ENCODE data around the gene EFS.
"Not testable (repeated sequence)": the region's sequence is repeated elsewhere in the genome, so short reads cannot be mapped to it uniquely, and the experiment has no call there.

Gene EFS

DNA sequence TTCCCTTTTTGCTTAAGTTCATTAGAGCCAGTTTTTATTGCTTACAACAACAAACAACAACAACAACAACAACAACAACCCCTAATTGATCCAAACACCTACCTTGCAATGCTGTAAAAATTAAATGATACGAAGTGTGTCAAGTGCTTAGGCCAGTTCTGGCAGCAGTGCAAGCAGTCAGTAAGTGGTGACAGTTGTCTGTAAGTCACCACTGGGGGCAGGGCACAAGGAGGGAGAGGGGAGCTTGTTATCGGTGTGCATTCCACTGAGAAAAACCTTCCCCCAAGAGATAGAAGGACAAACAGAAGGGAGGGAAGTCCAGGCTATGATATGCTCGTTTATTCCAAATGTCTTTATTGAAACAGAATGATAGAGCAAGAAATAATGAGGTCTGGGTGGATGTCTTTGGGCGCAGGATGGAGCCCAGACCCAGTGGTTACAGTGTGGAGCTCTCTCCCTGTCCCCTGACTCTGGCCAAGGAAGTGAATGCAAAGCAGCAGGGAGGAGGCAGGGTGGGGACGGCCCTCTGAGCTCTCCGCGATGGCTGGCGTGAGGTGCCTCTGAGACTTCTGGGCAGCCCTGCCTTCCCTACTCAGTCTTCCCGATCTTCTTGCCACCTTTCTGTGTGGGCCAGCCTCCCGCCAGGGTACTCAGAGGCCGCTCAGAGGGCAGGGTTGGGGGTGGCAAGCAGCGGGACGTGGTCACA lies 18.8 kb downstream of the EFS start:
- in situ Hi-C loops (cut with HindIII; ENCODE audit: low pct_unique_long_range_greater_than_20kb, low sequenced_read_pairs), result no loop called here
- no peak for DNase-seq (ENCODE audit: low read depth in 1 of 2, low spot score in 1 of 2)
- TF ChIP-seq JUND (IDR thresholded peaks at IDR 0.05; ENCODE audit: low read depth), result no peak

DNA sequence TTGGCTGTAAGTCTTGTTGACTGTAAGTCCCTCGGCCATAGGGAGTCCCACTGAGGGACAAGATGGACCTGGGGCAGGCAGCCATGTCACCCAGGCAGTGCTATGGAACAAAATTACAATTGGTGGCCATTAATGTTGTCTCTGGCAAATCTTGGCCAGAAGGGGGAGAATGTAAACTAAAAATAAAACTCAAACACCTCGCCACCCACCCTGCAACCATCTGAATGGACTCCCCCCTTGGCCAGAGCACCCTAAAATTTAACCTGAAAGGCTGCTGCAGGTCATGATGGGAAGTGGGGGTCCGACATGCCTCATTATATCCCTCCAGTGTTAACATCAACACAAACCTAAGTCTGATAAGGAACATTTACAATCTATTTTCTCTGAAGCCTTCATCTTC lies 20.5 kb downstream of the EFS start:
- no peak for TF ChIP-seq JUND (IDR thresholded peaks at IDR 0.05; ENCODE audit: low read depth)
- DNase-seq (ENCODE audit: low read depth in 1 of 2, low spot score in 1 of 2), result no peak
- in situ Hi-C loops (cut with HindIII; ENCODE audit: low pct_unique_long_range_greater_than_20kb, low sequenced_read_pairs), result no loop called here

DNA sequence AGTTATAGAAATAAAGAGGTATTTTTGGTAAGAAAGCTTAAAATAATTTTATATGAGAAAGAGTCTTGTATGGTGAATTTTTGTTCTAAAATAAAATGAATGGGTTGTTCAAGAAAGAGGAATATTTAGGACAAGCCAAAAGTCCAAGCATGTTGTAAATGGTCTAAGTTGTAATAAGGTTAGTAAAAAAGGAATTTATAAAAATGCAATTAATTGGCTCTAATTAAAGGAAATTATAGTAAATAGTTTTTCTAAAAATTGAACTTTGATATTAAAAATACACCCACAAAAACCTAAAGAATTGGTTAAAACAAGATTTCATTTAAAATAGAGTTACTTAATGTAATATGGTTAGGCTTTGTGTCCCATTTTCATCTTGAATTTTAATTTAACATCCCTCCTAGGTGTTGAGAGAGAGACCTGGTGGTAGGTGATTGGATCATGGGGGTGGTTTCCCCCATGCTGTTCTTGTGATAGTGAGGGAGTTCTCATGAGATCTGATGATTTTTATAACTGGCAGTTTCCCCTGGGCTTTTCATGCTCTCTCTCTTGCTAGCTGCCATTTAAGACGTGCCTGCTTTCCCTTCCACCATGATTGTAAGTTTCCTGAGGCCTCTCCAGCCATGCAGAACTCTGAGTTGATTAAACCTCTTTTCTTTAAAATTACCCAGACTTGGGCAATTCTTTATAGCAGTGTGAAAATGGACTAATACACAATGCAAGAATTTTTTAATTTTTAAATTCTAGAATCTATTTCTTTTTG lies 25.3 kb downstream of the EFS start:
- no peak for TF ChIP-seq JUND (IDR thresholded peaks at IDR 0.05; ENCODE audit: low read depth)
- in situ Hi-C loops (cut with HindIII; ENCODE audit: low pct_unique_long_range_greater_than_20kb, low sequenced_read_pairs), result no loop called here
- DNase-seq (ENCODE audit: low read depth in 1 of 2, low spot score in 1 of 2), result no peak

DNA sequence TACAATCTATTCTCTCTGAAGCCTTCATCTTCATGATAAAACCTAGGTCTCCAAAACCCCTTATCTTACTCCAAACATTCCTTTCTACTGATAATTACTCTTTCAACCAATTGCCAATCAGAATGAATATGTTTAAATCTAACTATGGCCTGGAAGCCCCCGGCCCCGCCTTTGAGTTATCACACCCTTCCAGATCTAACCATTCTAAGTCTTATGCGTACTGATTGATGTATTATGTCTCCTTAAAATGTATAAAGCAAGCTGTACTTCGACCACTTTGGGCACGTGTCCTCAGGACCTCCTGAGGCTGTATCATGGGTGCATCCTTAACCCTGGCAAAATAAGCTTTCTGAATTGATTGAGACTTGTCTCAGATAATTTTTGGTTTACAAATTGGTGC lies 29.3 kb downstream of the EFS start:
- TF ChIP-seq JUND (IDR thresholded peaks at IDR 0.05; ENCODE audit: low read depth), result no peak
- no peak for DNase-seq (ENCODE audit: low read depth in 1 of 2, low spot score in 1 of 2)

DNA sequence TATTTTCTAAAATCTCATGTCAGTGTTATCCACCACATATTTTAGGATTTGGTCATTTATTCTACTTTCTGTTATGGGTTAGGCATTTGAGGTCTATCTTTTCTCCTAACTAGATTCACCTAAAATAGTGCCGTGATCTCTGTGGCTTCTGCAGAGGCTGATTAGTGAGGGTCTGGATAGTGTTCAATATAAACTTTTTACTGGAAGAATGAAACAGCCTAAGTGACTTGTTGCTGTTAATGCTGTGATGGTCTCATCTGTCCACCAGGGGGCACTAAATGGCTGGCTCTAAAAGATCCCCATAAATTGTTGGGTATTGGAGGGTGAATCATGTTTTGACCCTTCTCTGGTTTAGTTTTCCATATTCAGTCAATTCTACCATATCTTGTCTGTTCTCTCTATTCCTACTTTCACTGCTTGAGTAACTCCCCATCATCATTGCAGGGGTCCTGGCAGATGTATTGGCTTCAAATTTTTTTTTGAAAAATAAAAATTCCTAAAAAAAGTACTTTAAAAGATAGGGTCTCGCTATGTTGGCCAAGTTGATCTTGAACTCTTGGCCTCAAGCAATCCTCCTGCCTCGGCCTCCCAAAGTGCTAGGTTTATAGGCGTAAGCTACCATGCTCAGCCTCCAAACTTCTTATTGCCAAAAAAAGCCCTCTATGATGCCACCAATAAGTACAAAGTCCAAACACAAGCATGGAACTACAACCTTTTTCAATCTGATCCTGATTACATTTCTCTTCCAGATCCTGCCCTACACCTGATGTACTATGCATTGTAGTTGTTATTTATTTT lies 36.8 kb downstream of the EFS start:
- in situ Hi-C loops (cut with HindIII; ENCODE audit: low pct_unique_long_range_greater_than_20kb, low sequenced_read_pairs), result no loop called here
- no peak for TF ChIP-seq JUND (IDR thresholded peaks at IDR 0.05; ENCODE audit: low read depth)
- peak; percentile 58 to 77 for DNase-seq (ENCODE audit: low read depth in 1 of 2, low spot score in 1 of 2)

More for the DNA sequence above, 29.3 kb downstream of the EFS start:
- in situ Hi-C loops (cut with HindIII; ENCODE audit: low pct_unique_long_range_greater_than_20kb, low sequenced_read_pairs), result no loop called here

DNA sequence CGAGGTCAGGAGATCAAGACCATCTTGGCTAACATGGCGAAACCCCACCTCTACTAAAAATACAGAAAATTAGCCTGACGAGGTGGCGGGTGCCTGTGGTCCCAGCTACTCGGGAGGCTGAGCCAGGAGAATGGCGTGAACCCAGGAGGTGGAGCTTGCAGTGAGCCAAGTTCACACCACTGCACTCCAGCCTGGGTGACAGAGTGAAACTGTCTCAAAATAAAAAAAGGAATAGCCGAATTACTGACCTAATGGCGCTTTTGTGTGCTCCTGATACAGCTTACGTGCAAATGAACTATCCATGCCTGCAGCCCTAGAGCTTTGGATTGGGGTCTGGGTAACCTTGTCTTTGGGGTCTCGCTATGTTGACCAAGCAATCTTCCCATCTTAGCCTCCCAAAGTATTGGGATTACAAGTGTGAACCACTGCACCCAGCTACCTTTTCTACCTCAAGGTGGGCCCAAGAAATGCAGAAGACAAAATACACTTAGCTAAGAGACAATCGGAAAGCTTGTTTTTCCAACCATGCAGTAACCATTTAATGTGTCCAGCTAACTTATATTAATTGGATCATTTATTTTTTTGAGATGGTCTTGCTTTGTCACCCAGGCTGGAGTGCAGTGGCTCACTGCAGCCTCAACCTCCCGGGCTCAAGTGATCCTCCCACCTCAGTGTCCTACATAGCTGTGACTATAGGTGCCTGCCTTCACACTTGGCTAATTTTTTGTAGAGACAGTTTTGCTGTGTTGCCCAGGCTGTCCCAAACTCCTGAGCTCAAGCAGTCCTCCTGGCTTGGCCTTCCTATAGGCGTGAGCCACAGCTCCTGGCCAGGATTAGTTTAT lies 38.3 kb downstream of the EFS start:
- no peak for TF ChIP-seq JUND (IDR thresholded peaks at IDR 0.05; ENCODE audit: low read depth)
- in situ Hi-C loops (cut with HindIII; ENCODE audit: low pct_unique_long_range_greater_than_20kb, low sequenced_read_pairs), result no loop called here
- no peak for DNase-seq (ENCODE audit: low read depth in 1 of 2, low spot score in 1 of 2)

DNA sequence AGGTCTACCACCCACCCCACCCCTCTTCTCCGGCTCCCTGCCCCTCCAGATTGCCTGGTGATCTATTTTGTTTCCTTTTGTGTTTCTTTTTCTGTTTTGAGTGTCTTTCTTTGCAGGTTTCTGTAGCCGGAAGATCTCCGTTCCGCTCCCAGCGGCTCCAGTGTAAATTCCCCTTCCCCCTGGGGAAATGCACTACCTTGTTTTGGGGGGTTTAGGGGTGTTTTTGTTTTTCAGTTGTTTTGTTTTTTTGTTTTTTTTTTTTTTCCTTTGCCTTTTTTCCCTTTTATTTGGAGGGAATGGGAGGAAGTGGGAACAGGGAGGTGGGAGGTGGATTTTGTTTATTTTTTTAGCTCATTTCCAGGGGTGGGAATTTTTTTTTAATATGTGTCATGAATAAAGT lies 39.2 kb downstream of the EFS start:
- DNase-seq (ENCODE audit: low read depth in 1 of 2, low spot score in 1 of 2); in situ Hi-C loops (cut with HindIII; ENCODE audit: low pct_unique_long_range_greater_than_20kb, low sequenced_read_pairs): not testable (repeated sequence)

DNA sequence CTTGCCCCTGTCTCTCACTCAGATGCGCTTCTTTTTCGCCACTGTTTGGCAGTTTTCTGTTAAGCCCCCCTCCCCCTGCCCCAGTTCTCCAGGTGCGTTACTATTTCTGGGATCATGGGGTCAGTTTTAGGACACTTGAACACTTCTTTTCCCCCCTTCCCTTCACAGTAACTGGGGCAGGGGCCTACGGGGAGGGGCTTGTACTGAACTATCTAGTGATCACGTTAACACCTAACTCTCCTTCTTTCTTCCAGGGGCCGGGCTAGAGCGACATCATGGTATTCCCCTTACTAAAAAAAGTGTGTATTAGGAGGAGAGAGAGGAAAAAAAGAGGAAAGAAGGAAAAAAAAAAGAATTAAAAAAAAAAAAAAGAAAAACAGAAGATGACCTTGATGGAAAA lies 40.0 kb downstream of the EFS start:
- DNase-seq (ENCODE audit: low read depth in 1 of 2, low spot score in 1 of 2), result no peak
- TF ChIP-seq JUND (IDR thresholded peaks at IDR 0.05; ENCODE audit: low read depth), result no peak
- in situ Hi-C loops (cut with HindIII; ENCODE audit: low pct_unique_long_range_greater_than_20kb, low sequenced_read_pairs), result no loop called here

DNA sequence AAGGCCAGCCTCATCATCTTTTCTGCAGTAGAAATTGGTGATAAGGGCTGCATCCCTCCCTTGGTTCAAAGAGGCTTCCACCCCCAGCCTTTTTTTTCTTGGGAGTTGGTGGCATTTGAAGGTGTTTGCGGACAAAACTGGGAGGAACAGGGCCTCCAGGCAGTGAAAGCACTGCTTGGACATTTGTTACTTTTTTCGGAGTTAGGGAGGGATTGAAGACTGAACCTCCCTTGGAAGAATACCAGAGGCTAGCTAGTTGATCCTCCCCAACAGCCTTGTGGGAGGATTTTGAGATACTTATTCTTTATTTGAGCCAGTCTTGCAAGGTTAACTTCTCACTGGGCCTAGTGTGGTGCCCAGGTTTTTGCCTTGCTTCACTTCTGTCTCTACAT lies 40.5 kb downstream of the EFS start:
- no peak for DNase-seq (ENCODE audit: low read depth in 1 of 2, low spot score in 1 of 2)
- in situ Hi-C loops (cut with HindIII; ENCODE audit: low pct_unique_long_range_greater_than_20kb, low sequenced_read_pairs), result no loop called here

DNA sequence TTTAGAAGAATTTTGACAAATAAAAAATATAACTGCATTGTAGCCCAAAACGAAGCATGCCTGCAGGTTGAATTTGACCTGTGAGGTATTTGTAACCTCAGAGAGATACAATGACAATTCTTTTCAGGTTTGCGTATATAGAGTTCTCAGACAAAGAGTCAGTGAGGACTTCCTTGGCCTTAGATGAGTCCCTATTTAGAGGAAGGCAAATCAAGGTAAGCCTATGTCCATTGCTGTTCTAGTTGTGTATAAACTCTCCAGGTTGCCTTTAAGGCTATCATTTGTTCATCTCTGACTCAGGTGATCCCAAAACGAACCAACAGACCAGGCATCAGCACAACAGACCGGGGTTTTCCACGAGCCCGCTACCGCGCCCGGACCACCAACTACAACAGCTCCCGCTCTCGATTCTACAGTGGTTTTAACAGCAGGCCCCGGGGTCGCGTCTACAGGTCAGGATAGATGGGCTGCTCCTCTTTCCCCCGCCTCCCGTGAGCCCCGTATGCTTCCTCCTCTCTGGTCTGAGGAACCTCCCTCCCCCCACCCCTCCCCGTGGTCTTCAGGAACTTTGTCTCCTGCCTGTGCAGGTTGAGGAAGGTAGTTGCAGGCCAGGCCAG lies 41.0 kb downstream of the EFS start:
- no peak for TF ChIP-seq JUND (IDR thresholded peaks at IDR 0.05; ENCODE audit: low read depth)
- in situ Hi-C loops (cut with HindIII; ENCODE audit: low pct_unique_long_range_greater_than_20kb, low sequenced_read_pairs), result no loop called here
- DNase-seq (ENCODE audit: low read depth in 1 of 2, low spot score in 1 of 2), result no peak

More for the DNA sequence above, 40.5 kb downstream of the EFS start:
- TF ChIP-seq JUND (IDR thresholded peaks at IDR 0.05; ENCODE audit: low read depth), result no peak

DNA sequence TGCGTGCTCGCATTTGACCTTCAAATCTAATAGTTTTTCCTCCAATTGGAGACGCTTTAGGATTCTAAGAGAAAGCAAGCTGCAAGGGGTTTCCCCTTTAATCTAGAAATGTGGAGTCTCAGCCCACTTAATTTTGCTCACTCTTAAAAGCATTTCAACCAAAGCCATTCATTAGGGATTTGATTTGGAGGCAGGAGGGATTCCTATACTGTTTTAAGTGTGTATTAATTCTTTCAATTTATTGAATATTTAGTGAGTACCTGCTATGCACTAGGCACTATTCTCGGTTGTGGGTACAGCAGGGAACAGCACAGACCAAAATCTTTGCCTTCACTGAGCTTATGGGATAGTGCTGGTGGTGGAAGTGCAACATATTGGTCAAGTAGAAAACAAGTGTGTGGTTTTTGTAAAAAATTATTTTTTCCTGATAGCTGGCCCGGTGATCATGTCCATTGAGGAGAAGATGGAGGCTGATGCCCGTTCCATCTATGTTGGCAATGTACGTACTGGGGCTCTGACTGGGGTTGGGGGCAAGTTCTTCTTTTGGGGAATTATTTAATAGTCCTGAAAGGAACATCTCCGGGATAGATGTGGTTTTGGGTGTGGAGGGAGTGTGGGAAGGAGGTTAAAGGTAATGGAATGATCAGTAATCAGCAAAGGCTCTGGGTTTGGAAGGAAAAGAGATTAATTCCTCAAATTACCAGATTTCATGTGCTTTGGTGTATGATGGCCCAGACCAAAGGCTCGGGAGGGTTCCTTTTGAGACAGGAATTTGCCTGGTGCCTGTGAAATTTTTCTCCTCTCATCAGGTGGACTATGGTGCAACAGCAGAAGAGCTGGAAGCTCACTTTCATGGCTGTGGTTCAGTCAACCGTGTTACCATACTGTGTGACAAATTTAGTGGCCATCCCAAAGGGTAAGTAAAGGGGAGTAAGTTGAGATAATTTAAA lies 42.1 kb downstream of the EFS start:
- no peak for DNase-seq (ENCODE audit: low read depth in 1 of 2, low spot score in 1 of 2)
- in situ Hi-C loops (cut with HindIII; ENCODE audit: low pct_unique_long_range_greater_than_20kb, low sequenced_read_pairs), result no loop called here
- TF ChIP-seq JUND (IDR thresholded peaks at IDR 0.05; ENCODE audit: low read depth), result no peak
